ENCODE measurements around the gene DPP8.

DNA sequence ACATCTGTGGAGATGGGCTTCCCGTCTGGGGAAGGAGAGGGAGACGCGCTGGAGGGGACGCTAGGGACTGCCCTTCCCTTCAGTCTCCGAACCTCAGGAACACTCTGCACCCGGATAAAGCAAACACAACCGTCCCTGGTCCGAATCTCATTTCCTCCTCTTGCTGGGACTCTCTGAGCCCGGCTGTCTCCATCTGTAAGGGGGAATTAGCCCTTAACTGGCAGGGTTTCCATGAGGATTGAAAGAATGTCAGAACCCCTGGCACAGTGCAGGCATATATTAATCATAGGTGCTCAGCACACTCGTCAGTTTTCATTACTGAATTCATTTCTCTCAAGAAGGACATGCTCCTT, 120.5 kb downstream of the DPP8 start:
- TF ChIP-seq CTCF (IDR thresholded peaks at IDR 0.05) (no peak), POLR2A (IDR thresholded peaks at IDR 0.05) (no peak)
